HT1080 (cell line): ENCODE data around the gene OXCT2. TPM values are rescaled to one million over a fixed set of nuclear protein-coding genes. Genes with fewer than 3 reads are reported as not detected.
"Not testable (repeated sequence)": the region's sequence is repeated elsewhere in the genome, so short reads cannot be mapped to it uniquely, and the experiment has no call there.

ENCODE experiments used
- DNase-seq: peaks from one replicate; pipeline ENCODE4 v3.0.0-alpha.2; 2015; ENCODE audit warnings: low read depth
- total RNA-seq: library from RNA; depleted of rRNA; stranded (reverse); fragments of >200 nt; shearing (Covaris generic); gene quantifications from 2 replicates; pipeline ENCODE4 v1.2.3, GENCODE V29; 2014

The OXCT2 gene
- total RNA-seq, 1 experiment from 2014 or later = not detected

DNA sequence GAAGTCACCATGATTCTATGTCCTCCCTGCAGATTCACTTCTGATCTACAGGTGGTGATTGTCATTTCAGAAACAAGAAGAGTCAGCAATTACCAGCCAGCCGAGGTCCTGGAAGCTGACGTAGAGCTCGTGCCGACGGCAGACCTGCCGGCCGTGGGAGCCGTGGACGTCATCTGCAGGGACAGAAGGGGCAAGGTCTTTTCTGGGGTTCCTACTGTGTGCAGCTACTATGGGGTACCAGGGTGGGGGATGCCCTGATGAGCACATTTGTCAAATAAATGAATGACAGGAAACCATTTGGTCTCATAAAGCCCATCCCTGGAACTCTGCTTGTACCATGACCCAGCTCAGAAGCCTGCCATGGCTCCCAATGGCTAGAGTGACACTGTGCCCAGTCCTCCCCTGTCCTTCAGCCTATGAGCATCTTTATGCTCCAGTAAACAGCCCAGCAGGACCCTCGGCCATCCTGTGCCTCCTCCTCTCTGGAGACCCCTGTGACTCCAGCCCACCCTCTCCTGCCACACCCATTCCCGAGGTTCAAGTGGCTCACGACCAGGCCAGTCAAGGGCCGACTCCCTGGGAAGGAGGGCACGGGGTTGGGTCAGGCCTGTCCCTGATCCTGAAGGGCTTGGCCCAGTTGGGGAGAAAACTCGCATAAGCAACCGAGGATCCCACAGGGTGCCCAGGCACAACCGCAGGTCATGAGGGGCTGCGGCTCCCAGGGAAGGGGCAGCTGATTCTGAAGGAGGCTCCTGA lies 7.4 kb downstream of the OXCT2 start:
- not testable (repeated sequence) for DNase-seq

DNA sequence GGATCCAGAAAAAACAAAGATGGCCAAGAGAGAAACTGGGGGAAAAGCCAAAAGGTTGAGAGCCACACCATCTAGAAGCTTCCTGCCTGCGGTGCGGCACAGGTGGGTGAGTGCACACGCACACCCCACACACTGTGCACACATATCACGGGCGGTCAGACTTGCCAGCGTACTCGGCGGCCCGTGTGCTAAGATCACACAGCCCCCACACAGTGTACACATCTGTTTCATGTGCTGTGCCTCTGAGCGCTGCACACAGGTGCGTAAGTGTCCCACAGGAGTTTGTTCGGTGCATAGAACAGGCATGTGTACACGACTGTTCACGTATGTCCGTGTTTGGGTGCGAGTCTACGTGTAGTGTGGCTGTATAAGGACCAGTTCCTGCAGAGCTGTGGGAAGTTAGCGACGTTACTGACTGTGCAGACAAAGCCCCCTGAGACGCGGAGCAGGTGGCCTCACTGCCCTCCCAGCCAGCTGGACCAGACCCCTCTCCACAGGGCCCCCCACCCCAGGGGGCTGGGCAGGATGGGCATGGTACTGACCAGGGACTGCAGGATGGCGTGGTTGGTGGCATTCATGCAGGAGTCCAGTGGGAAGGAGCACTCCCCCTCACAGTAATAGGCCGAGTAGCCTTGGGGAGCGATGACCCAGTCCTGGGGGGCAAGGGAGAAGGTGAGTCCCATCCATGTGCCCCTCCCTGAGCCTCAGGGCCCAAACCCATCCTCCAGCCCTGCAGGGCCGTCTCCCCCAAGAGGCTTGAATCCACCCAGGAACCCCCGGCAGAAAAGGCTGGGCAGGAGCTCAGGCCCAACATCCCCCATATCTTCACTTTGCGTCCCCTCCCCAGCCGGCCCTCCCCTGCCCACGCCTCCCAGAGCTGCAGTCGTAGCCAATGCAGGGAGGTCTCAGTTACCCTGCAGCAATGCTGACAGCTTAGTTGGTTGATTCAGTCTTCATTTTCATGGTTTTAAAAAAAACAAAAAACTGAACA lies 8.3 kb downstream of the OXCT2 start:
- DNase-seq = no peak

DNA sequence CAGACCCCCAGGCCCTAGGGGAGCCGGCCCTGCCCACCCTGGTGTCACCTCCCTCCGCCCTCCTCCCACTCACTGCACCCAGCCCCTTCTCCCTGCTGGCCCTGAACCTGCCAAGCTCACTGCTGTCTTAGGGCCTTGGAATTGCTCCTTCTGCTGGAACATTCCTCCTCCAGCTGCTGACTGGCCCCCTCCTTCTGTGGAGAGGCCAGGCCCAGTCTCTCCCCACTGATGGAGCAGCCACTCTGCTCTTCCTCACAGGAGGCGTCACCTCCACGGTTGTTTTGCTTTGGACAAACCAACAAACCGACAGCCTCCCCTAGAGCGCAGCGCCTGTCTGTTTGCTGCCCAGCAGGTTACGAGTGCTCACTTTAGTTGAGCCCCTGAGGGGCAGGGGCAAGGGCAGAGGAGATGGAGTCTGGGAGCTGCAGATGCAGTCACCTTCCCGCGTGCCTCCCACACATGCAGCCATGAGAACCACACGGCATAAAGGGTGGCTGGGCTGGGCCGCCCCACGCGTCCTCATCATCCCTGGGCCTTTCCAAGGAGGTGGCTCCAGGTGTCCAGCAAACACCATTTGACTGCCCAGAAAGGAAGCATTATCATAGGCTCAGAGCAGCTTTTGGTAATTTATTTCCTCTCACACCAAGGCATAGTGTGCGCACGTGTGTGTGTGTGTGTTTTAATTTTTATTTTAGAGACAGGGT lies 9.4 kb downstream of the OXCT2 start:
- no peak for DNase-seq

DNA sequence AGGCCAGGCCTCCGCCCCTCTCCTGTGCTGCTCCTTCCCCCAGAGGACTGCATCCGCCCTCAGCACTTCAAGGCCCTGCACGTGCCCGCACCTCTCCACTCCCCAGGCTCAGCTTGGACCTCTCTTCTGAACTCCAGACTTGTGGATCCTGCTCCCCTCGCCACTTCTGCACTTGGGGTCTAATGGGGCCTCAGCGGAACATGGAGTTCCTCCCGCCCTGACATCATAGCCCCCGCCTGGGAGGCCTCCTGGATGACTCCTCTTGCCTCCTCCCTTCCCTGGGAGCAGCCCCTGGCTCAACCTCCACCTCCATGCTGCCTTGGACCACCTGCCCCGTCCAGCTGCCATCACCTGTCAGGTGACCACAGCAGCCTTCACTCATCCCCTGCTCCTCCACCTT lies 10.1 kb downstream of the OXCT2 start:
- DNase-seq = no peak

DNA sequence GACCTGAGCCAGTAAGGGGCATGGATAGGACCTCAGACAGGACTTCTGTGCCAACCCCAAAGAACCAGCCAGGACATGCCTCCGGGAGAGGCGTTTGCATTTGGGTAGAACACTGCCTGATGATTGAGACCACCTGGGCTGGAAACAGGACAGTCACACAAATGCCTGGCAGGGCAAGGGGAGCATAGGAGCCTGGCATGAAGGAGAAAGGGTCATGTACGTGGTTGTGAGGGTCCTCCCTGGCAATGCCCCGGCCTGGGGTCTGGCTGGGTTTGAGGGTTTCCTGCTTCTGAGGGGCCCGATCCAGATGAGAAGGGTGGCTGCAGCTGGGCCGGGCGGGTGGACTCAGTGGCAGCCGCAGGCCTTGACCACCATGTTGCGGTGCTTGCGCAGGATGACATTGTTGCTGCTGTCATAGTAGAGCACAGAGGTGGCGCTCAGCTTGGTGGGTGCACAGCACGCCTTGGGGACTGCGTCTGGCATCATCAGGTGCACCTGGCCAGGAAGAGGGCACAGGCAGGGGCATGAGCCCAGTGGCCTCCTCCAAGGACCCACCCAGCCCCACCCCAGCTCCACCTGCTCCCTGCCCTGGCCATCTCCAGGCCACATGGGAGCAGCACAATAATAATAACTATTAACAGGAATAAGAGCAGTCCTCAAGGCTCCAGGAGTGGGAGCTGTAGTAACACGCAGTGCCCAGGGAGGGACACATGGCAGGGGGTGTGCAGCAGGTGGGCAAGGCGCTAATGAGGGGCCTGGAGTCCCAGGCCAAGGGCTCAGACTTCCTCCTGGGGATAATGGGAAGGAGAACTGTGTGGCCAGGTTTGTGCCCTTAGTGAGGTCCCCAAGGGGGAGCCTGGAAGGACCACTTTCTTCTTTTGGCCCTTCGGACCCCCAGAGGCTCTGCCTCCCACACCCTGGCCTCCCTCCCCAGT lies 10.8 kb downstream of the OXCT2 start:
- DNase-seq = no peak

DNA sequence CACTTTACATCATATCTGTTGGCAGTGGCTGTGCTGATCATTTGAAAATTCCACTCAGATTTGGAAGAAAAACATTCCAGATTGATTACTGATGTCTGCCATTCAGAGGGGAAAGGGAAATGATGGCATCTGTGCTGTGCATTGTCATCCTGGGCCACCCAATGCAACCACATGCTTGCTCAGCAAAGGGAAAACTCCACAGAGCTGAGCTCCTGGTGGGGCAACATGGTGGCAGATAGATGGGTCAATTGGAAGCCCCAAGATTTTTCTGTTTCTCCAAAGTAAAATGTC lies 11.8 kb downstream of the OXCT2 start:
- no peak for DNase-seq

DNA sequence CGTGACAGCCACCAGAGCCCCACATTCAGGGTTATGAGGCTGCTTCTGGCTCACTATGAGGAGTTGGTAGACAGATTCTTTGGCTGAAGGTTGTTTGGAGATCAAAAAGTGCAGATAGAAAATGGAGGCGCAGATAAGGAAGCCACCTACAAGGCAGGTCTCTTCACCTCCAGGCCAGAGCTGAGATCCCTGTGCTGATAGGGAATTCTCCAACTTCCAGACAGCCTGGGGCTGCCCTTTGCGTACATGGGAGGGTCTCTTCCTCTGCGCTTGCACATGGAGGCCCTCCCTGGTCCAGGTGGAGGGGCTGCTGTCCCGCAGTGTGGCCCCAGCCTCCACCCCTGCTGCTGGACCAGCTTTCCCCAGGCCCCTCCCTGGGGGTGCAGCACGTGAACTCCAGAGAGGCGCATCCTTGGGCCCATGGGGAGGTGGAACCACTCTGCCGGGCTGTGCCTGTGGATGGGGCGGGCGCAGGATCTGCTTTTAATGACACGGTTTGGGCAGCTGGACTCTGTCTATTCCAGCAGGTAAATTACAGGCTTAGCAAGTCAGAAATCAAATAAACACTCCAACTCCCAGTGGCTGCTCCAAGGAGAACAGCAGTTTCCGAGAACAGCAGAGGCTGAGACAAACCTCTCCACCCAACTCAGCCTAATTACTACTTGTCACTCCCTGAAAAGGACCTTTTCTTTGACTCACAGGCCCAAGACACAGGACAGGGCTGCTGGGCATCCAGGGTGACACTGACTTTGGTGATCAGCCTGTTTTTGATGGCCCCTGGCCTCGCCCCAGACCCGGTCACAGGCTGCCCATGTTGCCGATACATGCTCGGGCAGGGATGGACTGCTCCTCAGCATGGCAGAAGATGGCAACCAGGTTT lies 12.4 kb downstream of the OXCT2 start:
- no peak for DNase-seq

DNA sequence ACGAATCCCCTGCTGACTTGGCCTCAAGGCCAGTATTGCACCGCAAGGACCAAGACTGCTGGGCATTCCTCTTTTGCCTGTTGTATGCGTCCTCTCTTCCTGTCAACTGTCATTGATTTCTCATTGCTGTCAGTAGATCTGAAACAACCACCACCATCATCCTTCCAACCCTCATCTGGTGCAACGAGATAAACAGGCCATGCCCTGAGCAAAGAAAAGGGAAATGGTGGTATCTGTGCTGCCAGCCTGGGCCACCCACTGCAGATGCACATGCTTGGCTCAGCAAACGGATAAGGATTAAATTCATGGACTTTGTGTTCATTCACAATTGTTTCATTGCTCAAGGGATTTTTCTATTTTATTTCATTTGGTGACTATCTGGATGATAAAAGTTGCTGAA lies 13.6 kb downstream of the OXCT2 start:
- DNase-seq = no peak

DNA sequence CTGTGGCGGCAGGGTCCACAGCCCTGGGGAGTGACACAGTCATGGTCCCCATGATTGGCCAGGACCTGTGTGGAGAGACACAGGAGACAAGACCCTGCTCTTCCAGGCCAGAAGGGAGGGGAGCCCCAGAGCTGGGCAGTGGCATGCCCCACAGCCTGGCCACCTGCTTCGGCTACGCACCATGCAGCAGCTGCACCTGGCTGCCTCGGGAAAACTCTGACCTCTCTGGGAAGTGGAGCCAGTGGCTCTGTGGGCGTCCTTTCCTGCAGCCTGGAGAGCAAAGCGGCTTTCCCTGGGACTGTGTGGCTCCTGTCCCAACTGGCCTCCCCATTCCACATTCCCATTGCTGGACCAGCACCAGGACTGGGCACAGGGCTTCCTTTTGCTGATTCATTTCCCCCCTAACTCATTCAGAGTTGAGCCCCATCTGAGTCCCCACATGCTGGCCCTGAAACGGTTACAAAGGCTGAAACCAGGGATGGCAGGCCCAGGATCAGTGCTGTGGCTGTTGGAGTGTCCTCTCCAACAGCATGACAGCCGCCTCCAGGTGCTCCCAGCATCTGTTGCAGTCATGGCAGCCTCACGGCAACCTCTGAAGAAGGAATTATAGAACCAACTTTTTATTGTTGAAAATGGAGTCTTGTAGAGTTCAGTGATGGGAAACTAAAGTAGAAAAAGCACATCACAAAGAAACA lies 15.0 kb downstream of the OXCT2 start:
- no peak for DNase-seq

DNA sequence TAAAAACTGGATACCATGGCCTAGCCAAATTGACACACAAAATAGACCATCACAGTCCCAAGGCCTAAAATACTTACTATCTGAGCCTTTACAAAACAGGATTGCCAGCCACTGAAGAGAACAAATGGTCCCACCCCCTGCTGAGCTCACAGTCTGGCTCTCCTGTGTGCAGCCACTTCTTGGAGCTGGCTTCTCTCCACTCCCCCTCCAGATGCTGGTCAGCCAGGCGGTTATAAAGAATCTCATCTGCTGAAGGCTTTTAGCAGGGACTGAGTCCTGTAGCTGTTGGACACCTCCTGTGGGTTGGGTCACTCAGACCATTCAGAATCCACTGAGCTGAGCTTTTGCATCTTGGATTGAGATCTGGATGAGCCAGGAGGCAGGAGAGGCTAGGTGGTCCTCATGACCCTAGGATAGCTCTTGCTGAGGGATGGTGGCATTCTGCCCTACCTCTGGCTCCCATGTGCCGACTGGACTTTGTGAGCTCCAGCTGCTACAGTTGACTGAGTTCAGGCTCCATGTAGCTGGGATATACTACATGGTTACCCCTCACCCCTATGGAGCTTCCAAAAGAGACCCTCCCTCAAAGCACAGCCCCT lies 16.1 kb downstream of the OXCT2 start:
- no peak for DNase-seq

DNA sequence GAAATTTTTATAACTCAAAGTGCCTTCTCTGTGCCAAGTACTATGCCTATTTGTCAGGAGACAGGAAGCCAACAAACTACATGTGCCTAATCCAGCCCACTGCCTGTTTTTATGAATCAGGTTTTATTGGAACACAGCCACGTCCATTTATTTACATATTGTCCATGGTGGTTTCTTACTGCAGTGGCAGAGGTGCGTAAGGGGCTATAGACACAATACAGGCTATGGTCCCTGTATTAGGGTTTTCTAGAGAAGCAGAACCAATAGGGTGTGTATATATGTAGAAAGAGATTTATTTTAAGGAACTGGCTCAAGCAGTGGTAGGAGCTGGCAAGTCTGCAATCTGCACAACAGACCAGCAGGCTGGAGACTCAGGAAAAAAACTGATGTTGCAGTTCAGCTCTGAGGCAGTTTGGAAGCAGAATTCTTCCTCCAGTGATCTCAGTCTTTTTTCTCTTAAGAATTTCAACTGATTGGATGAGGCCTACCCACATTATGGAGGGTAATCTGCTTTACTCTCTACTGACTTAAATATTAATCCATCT lies 17.1 kb downstream of the OXCT2 start:
- DNase-seq = no peak

DNA sequence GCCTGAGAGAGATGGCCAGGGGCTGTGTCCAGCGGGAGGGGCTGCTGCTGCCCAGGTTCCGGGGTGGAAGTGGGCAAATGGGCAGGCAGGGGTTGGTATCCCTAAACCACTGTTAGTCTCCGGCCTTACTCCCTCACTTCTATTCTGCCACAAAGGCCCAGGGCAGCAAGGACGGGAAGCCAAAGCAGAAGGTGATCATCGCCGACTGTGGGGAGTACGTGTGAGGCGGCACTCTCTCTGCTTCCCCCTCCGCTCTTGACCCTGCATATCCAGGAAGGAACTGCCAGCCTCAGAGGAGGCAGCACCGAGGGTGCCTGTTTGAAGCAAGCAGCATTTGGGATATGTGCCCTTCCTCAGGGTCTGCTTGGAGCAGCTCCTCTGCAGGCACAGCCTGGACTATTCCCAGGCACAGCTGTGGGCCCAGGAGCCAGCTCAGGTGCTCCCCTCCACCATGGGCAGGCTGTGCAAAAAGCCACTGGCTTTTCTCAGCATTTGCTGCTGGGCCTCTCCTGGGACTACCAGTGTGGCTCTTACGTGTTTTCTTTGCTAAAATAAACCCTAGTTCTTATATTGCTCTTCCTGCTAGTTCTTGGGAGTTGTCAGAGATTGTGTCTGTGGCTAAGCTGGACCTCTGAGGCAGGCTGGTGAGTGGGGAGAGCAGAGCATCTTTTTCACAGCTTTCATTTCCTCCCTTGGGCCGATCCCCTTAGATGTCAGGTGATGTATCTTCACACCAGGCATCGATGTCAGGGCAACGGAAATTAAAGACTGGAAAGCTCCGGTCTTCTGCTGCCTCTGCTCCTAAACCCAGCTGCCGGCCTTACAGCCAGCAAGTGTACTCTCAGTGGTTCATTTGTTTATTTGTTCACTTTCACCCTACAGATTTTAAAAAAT lies 17.8 kb downstream of the OXCT2 start:
- no peak for DNase-seq

DNA sequence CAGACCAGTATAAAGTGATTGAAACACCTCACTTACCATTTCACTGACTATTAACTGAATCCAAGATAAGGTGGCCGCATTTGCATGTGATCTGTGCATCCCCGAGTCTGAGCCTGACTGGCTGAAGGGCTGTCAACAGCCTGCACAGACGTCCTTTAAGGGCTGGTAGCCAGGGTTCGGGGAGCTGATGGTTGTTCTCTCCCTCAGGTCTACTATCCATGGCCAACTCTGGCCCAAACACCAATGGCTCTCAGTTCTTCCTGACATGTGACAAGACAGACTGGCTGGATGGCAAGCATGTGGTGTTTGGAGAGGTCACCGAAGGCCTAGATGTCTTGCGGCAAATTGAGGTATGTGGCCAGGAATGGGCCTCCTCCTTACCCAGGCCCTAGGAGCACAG lies 18.4 kb downstream of the OXCT2 start:
- DNase-seq = no peak

DNA sequence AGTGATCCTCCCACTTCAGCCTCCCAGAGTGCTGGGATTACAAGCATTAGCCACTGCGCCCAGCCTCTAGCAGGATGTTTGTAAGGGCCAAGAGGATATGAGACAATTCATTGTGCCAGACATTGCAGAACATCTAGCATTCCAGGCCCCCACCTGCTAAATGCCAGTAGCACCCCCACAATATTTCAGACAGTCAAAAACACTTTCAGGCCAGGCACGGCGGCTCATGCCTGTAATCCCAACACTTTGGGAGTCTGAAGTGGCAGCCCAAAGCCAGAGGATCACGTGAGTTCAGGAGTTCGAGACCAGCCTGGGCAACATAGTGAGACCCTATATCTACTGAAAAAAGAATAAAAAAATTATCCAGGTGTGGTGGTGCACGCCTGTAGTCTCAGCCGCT lies 19.6 kb downstream of the OXCT2 start:
- no peak for DNase-seq

DNA sequence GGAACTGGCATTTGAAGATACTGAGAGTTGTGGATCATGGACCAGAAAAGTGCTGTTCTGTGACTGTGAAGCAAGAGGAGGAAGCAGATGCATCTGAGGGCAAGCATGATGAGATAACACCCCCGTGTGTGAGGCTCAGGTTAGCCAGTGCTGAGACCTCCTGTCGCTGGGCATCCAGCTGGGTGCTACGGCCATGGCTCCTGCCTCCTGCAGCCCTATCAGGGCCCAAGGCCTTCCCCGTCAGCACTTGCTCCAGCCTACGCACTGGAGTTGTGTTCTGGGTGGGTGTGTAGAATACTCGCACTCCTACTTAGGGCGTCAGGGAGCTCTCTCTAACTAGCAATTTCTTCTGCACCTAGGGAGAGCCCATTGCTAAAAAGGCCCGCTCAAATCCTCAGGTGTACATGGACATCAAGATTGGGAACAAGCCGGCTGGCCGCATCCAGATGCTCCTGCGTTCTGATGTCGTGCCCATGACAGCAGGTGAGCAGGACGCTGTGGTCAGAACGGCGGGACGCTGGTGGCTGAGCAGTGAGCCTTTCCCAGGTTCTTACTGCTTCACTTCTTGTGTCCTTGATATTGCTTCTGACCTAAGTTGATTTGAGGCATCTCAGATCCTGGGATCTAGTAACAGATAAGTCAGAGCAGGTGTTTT lies 26.0 kb downstream of the OXCT2 start:
- DNase-seq = no peak

DNA sequence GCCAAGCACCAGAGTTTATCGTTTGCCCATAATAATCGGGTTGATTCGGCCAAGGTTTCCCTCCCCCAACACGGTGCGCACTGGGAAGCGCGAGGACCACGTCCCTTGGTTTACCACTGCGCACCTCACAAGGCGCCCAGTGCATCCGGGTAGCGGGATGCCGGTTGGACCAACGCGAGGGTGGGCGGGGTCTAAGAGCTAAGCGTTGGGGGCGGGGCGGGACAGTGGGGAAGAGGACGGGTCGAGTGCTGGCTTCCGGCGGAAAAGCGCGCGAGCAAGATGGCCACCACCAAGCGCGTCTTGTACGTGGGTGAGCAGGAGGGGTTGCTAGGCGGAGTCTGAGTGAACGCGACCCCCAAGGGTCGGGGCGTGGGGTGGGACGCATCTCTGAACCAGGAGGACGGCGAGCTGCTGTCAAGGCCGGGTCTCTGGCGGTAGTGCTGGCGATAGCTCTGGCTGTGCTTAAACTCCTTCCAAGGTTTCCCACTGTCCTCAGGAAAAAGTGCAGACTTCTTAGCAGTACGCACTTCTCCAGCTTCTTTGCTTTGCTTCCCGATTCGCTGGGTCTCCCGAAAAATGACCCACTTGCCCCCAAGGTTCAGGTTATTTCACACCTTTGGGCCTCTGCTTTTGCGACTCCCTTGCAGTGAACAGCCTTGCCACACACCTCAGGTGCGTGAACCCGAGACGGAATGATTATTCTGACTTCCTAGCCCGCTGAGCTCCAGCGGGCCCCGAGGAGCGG lies 32.4 kb downstream of the OXCT2 start, which contains the start of gene PPIE:
Gene PPIE (plus strand): TSS at position 261 of the 745 bp plus-strand sequence. CDS start 19 bp downstream, at position 280.
- peak; percentile 69 for DNase-seq
